ENCODE measurements around the gene QSOX1.

Gene QSOX1

DNA sequence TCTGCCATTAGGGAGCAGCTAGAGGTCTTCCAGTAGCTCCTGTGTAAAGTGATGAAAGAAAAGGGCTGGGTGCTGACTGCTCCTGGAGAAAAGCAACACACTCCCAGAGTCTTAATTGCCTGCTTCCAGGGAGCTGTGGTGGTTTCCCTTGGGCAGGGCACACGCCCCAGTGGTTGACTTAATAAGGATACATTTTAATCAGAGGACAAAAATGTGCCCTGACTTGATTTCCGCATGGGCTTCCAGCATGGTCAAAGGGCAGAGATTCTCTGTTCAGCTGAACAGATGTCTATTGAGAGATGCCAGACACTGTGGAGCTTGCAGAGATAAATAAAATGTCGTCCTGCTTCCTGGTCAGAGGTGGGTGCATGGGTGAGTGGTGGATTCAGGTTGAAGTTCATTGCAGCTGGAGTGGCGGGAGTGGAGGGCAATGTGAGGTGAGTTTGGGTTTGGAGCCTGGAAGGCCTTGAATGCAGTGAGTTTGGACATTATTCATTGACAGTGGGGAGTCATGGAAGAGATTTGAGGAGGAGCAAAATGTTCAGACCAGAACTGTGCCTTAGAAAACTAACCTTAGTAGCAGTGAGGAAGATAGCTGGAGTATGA, 16.0 kb downstream of the QSOX1 start:
- no peak for DNase-seq

DNA sequence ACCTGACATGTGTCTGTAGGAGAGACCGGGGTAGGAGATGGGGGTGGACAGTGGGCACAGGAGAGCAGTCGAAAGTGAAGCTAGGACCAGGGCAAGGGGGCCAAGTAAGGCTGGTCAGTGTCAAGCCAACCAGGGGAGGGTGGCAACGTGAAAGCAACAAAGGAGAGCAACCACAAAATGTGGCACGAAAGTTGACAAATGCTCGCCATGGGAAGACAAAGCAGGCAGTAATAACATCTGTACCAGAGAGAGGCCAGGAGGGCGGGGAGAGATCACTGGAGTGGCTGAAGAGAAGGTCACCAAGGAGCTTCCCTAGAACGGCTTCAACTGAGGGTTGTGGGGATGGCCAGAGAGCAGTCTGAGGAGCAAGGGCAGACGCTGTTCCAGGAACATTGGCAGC, 17.0 kb downstream of the QSOX1 start:
- DNase-seq = no peak

DNA sequence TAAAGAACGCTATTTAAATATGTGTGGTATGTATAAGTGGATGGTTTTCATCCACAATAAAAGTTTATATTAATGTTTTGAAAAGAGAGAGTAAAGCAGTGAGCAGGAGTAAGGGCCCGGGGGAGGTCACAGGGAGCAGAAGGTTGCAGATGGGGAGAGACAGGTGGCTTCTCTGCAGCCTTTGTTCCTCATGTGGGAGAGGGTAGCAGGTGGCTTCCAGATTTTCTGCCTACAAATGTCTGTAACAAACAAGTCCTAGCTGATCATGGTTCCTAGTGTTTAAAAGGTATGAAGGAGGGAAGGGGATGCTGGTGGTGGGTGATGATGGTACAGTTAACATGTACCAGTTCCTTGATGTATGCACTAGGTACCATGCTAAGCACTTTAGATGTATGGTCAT, 18.8 kb downstream of the QSOX1 start:
- DNase-seq = no peak

DNA sequence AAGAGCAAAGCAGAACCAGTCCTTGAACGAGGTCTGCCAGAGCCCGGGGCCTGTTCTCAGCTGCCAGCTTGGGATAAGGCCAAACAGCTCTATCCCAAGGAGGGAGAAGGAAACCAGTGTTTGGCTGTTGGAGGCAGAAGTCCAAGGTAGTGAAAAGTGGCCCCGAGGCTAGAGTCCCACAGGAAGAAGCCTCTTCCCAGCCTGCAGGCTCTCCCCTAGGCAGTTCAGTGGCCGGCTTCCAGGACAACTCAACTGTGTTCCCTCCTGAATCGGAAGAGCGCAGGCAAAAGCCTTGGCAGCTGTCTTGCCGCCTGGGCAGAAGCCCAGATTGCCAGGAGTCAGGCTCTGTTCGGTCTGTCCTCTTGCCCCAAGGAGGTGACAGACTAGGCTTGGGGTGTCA, 19.3 kb downstream of the QSOX1 start:
- no peak for DNase-seq

DNA sequence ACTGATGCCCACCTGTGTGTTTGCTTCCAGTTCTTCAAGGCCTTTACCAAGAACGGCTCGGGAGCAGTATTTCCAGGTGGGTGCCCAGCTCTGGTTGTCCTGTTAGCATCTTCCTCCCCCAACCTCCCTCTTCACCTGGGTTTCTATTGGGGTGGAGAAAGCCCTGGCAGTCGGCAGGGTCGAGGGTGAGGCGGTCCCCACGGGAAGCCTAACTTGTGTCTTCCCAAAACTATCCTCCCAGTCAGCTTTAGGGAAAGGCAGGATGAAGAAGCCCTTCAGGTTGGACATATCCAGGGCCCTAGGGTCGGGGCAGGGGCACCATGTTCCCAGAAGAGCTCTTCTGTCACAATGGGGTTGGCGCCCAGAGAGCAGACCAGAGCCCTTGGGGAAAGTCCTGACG, 20.6 kb downstream of the QSOX1 start:
- DNase-seq = no peak

DNA sequence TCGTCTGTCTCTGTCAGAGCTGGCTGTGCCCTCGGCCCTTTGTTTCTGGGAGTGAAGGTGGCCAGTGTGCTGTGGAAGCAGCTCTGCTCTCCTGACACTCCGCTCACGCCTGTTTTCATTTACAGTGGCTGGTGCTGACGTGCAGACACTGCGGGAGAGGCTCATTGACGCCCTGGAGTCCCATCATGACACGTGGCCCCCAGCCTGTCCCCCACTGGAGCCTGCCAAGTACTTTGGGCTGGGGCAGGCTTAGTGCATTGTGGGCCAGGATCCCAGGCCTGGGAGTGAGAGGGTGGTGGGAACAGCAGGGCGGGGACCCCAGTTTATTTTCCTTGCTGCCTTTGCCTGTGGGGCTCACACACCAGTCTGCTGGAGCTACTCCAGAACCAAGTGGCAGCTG, 21.1 kb downstream of the QSOX1 start:
- no peak for DNase-seq

DNA sequence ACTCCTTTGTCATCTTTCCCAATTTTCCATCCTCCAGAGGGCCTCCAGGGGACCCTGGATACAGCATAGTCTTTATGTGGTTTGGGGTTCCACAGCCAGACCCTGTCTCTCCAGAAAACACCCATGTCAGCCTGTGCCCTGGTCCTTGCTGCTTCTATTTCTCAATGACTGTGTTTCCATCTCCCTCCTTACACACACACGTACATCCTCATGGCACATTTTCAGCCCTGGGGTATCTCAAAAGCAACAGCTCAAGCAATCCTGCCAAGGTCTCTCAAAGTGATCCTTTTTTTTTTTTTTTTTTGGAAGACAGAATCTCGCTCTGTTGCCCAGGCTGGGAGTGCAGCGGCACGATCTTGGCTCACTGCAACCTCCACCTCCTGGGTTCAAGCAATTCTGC, 22.3 kb downstream of the QSOX1 start:
- no peak for DNase-seq

DNA sequence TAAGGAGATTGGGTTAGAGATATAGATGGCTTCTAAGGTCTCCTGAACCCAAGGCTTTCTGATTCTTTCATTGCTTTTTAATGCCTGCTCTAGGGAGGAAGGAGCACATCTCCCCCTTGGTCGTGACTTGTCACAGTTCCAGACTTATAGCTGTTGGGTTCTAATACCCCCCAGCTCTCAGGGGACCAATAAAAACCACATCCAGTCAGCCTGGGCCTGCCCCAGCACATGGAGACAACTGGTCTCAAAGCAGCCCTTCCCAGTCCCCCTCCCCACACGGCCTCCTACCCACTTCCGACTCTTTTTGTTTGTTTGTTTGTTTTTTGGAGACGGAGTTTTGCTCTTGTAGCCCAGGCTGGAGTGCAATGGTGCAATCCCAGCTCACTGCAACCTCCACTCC, 23.3 kb downstream of the QSOX1 start:
- no peak for DNase-seq

DNA sequence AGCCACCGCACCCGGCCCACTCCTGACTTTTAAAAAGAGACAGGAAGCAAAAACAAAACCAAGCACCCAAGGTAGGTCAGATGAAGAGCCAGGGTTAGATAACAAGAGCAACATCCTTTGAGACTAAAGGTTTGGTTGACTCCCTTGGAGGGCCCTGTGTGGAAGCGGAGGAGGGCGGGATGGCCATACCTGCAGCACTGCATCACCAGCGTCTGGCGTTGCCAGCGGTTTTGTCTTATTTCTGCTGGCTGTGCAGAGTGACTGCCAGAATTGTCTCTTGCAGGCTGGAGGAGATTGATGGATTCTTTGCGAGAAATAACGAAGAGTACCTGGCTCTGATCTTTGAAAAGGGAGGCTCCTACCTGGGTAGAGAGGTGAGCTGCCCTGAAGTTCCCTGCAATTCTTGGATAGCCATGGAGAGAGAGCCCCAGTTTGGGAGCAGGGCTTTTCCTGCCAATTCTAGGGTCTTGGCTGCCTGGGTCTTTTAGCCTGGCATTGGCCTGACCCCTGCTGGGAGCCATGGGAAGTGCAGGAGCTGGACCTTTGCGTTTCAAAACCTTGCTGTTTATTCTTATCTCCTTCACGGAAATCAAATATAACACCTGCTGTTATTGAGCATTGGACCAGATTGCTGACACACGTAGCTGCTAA, 24.0 kb downstream of the QSOX1 start:
- DNase-seq = peak; percentile 58

DNA sequence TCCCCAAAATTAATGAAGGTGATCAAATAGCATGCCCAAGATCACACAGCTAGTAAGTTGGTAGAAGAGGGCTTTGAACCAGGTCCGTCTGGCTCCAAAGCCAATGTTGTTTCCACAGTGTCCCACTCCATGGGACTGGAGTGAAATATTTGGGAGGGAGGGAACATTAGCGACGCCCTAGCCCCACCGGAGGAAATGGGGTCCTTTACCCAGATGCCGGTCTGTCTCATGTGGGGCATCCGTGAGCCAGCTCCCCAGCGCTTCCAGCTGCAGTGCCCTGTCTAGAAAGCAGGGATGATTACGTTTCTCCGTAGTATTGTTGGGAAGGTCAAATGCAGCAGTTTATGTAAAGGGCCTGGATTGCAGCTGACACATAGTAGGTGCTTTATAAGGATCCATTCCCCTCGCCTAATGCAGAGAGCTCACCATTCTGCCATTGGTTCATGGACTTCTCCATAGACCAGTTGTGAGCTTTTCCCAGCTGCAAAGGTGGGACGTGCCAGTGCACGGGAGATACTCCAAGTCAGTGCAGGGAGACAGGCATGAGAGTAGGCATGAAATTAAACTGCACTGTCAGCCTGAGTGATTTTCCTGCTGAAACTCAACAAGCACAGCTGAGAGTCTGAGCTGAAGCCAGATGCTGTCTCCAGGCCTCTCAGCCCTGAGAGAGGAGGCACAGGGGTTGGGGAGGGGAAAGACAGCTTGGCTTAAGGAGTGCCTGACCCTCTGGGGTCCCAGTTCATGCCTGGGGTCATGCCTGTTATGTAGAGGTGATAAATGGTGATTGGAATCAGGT, 24.7 kb downstream of the QSOX1 start:
- DNase-seq = no peak

DNA sequence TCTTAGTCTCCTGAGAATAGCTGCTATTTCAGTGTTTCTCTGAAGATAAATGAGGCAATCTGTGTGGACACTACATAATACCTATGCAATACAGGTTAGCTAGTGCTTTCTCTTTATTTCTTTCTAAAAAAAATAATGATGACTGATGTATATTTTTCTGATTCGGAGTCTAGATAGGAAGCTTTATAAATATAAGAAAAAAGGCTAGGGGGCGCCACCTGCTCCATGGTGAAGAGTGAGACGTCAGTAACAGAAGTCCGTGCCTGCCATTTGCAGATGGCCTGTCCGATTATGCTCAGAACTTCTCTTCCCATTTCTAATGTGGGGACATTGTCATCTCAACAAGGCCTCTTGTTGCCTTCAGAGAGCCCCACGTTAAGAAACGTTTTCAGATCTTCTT, 26.4 kb downstream of the QSOX1 start:
- DNase-seq = no peak

DNA sequence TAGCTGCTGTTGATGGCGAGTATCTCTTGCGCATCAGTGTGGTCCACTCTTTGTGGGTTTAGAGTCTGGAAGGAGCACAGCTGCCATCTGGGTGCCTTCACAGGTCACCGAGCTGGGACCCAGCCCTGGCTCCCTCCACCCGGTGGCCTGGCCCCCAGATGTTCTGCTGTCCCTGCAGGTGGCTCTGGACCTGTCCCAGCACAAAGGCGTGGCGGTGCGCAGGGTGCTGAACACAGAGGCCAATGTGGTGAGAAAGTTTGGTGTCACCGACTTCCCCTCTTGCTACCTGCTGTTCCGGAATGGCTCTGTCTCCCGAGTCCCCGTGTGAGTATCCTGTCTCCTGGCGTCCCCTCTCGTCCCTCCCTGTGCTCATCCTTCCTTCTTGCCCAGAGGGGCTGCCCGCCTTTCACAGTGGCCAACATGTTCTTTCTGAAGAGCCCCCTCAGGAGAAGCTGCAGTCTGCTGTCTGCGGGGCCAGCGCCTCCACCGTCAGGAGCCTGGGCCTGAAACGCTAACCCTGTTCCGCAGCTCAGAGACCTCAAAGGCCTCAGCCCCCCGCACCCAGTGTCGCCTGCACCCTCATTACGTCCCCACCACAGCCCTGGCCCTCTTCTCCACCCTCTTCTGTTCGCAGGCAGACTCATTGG, 27.4 kb downstream of the QSOX1 start:
- no peak for DNase-seq

DNA sequence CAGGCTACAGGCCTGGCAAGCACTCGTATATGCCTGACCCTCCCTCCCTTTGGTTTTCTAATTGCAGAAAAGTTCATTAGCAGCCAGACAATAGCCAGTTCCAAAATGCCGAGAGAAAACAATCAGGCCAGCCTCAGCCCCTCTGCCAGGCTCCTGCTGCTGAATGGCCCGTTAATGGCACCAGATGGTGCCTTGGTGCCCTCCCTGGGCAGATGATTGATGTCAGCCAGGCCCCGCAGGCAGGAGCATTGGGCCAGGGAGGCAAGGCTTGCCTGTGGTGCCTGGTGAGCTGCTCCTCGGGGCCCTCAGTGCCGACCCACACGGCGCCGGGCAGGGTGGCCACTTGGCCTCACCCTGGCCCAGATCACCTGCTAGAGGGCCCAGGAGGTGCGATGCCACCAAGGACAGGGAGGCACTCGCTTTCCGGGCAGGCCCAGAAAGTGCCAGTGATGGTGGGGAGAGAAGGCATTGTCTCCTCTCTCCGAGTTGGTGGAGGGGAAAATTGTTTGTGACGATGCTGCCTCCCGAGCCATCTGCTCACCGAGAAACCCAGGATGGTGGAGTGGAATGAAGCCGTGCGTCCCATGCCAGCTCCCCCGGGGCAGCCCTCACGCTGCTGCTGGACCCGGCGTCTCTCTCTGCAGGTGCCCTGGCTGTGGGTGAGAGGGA, 28.1 kb downstream of the QSOX1 start:
- no peak for DNase-seq

DNA sequence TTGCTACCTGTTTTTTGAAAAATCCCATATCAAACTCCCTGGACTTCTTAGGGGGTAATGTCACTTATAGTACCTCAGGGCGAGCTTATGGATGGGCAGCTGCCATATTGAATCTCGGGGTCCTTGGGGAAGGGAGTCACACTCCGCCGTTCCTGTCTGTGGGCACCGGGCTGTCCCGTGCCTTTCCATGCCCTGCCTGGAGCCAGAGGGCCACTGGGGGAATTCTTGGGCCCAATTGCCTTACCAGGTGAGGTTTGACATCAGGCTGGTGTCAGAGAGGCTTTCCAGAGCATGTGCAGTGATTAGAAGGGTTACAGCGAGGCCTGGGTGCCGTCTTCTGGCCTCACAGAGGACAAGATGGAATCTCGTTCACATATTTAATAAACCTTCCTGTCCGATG, 28.8 kb downstream of the QSOX1 start:
- DNase-seq = no peak

DNA sequence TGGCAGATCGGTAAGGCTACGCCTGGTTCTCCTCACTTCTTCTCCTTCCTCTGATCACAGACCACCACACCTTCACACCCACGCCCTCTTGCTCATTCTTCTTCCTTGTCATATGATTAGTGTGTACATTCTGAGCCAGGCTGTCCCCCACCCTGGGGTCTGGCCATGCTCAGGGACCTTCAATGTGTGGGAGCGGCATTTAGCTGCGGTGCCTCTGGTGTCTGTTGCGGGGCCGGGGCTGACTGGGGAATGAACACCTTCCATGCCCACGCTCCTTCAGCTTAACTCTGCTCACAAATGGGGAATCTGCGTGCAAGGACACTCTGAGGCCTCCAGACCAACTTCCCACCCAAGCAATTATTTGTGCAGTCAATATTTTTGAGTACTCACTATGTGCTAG, 29.4 kb downstream of the QSOX1 start:
- no peak for DNase-seq

DNA sequence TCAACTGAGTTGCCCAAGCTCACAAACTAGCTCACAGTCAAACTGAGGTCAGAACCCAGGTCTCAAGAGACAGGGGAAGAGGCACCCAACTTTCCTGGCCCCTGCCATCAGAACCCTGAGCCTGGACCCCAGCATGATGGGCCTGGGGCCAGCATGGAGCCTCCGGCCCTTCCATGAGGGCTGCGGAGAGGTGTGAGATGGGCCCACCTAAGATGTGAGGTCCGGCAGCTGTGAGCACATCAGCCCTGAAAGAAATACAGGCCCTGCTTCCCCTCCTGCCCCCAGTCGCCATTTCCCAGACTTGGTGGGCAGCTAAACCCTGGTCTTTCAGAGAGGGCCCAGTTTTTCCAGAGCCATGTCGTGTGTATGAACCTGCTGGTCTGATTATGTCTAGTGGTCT, 30.6 kb downstream of the QSOX1 start:
- no peak for DNase-seq

DNA sequence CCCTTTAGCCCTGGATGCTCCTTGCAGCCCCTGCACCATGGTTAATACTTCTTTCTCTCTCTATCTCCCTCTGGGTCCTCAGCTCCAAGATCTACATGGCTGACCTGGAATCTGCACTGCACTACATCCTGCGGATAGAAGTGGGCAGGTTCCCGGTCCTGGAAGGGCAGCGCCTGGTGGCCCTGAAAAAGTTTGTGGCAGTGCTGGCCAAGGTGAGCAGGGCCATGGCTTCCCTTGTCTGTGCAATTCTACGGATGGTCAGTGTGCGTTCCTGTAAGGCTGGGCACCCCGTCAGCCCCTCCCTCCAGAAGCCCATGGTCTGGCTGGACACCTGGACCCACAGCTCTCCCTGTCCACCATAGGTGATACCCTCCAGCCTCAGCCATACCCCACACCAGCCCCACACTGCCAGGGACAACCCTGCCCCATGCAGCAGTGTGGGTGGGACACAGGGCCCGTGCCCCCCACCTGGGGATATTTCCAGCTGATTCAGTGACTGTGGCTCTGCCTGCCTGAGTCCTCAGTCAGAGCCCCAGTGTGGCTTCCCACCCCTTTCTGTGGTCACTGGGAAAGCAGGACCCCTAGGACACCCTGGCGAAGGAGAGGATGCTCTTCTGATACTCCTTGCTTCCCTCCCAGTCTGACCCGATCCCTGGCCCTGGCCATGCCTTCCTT, 31.4 kb downstream of the QSOX1 start:
- DNase-seq = no peak

DNA sequence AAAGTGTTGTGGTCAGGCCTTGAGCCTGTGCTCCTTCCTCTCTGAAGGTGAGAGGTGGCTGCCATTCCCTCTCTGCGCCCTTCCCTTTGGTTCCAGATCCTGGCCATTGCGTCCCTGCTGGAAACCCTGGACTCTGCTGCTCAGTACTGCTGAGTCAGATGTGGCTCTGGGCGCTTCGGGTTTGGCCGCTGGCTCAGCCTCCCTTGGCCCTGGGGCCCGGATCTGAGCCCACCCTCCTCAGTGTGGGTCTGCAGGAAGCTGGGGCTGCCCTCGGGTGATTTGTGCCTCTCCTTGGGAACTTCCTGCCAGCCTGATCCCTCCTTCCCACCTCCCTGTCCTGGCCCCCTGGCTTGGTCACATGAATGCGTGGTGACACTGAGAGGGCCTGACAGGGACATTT, 32.2 kb downstream of the QSOX1 start:
- DNase-seq = no peak

DNA sequence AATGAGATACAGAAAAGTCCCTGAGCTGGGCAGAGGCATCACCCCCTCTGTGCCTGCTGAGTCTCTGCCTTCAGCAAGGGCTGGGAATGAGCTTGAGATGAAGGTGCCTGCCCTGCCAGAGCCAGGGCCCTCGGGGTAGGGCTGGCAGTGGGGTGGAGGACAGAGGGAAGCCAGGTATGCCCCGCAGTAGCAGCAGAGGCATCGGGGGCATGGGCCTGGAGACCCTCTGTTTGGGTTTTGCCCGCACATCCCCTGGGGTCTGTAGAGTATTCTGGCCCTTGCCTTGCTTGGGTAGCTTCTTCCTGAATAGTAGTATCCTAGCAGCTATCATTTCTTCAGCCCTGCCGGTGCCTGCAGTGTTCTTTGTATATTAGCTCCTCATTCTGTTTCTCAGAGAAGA, 33.0 kb downstream of the QSOX1 start:
- DNase-seq = no peak

DNA sequence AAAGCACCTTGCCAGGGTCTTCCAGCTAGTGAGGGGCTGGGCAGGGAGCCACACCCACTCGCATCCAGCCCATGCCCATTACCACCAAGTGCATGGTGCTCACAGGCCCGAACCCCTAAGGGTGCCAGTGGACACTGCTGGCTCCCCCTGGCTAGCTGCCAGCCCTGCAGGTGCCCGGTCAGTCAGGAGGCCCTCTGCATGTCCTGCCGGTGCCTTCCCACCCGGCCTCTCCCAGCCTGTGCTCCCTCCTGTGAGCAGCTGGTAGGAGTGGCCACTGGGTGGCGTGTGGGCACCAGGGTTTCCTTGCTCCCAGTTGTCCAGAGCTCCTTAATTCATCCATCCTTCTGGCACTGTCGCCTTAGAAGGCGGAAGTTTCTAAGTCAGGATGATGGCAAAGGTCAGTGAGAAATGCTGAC, 33.4 kb downstream of the QSOX1 start:
- no peak for DNase-seq

DNA sequence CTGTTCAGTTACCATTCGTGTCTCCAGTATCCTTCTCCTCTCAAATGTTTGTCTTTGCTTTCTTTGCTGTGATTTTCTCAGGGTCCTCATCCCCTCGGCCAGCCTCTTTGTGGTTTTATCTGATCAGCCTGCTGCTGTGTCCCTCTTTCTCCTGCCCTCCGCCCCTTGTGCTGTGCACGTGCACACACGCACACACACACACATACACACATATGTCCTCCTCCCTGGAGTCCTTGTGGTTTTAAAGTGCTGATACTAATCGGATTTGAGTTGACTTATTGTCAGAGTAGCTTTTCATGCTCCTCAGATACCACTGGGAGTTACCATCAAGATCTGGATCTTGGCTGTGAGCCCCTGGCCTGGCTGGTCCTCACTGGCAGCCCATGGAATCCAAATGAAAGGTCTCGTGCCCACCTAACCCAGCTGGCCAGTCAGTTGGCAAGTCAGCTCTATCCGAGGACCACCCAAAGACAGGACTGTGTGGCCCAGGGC, 34.1 kb downstream of the QSOX1 start:
- no peak for DNase-seq

DNA sequence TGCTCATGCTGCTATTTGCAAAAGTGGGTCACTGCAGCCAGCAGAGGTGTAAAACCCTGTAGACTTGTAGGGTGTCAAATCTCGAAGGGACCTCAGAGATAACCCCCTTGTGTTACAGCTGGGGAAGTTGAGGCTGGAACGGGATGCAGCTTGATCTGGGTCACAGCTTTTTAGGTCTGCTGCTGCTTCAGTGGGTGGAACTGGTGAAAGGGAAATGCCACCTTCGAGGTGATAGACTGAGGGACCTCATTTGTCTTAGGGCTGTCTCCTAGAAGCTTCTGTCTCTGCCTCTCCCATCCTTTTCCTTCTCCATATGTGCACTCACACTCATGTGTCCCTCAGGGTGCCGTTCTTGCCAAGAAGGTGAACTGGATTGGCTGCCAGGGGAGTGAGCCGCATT, 35.4 kb downstream of the QSOX1 start:
- DNase-seq = no peak

DNA sequence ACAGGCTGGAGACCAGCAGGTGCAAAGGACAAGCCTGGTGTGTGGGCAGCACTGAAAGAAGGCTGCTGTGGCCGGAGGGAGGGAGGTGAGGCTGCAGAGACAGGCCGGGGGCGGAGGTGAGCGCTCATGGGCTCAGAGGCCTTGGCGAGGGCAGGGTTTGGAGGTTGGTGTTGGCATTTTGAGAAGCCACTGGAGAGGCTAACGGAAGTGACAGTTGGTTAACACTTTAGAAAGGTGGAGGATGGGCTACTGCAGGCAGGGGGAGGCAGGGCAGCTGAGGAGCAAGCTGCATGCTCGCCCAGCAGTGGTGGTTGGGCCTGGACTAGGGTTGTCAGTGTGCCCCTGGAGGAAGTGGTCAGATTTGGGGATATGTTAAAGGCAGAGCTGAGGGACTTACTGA, 37.5 kb downstream of the QSOX1 start:
- DNase-seq = no peak
